ENCODE data around the gene NDUFA8. TPM values are rescaled to one million over a fixed set of nuclear protein-coding genes. Genes with fewer than 3 reads are reported as not detected.

Gene NDUFA8
- total RNA-seq (10 to 100 TPM; 42.9 to 43.4 TPM), polyA plus RNA-seq (ENCODE audit: insufficient read length in 6 of 6) (10 to 100 TPM; 47.6 to 61.5 (median 53.8) TPM)
- long read RNA-seq, donor 1, transcript NDUFA8-201 (4 exons, 844 nt), result major isoform, 76 of 113 reads
- long read RNA-seq, donor 1, partial matches to known transcripts, result 37 of 113 reads
- long read RNA-seq, donor 1, other reads (novel, unspliced or antisense), result 0 of 113 reads
- long read RNA-seq, donor 2, transcript NDUFA8-201 (4 exons, 844 nt), result major isoform, 48 of 67 reads
- long read RNA-seq, donor 2, partial matches to known transcripts, result 19 of 67 reads
- long read RNA-seq, donor 2, other reads (novel, unspliced or antisense), result 0 of 67 reads
- long read RNA-seq, donor 3, transcript NDUFA8-201 (4 exons, 844 nt), result major isoform, 46 of 63 reads
- long read RNA-seq, donor 3, partial matches to known transcripts, result 17 of 63 reads
- long read RNA-seq, donor 3, other reads (novel, unspliced or antisense), result 0 of 63 reads
- long read RNA-seq, donor 4, transcript NDUFA8-201 (4 exons, 844 nt), result major isoform, 43 of 45 reads
- long read RNA-seq, donor 4, partial matches to known transcripts, result 1 of 45 reads
- long read RNA-seq, donor 4, other reads (novel, unspliced or antisense), result 1 of 45 reads
- long read RNA-seq, donor 5, transcript NDUFA8-201 (4 exons, 844 nt), result major isoform, 43 of 69 reads
- long read RNA-seq, donor 5, partial matches to known transcripts, result 26 of 69 reads
- long read RNA-seq, donor 5, other reads (novel, unspliced or antisense), result 0 of 69 reads
- long read RNA-seq, donor 6, transcript NDUFA8-201 (4 exons, 844 nt), result major isoform, 64 of 78 reads
- long read RNA-seq, donor 6, partial matches to known transcripts, result 14 of 78 reads
- long read RNA-seq, donor 6, other reads (novel, unspliced or antisense), result 0 of 78 reads
- long read RNA-seq, donor 7, transcript NDUFA8-201 (4 exons, 844 nt), result major isoform, 35 of 40 reads
- long read RNA-seq, donor 7, partial matches to known transcripts, result 5 of 40 reads
- long read RNA-seq, donor 7, other reads (novel, unspliced or antisense), result 0 of 40 reads
- long read RNA-seq, donor 8, transcript NDUFA8-201 (4 exons, 844 nt), result major isoform, 36 of 45 reads
- long read RNA-seq, donor 8, partial matches to known transcripts, result 9 of 45 reads
- long read RNA-seq, donor 8, other reads (novel, unspliced or antisense), result 0 of 45 reads
- long read RNA-seq, donor 9, partial matches to known transcripts, result 0 of 1 reads
- long read RNA-seq, donor 9, other reads (novel, unspliced or antisense), result 0 of 1 reads
- long read RNA-seq, donor 10, transcript NDUFA8-201 (4 exons, 844 nt), result major isoform, 43 of 44 reads
- long read RNA-seq, donor 10, partial matches to known transcripts, result 0 of 44 reads
- long read RNA-seq, donor 10, other reads (novel, unspliced or antisense), result 1 of 44 reads
- long read RNA-seq, donor 11, transcript NDUFA8-201 (4 exons, 844 nt), result major isoform, 113 of 154 reads
- long read RNA-seq, donor 11, partial matches to known transcripts, result 41 of 154 reads
- long read RNA-seq, donor 11, other reads (novel, unspliced or antisense), result 0 of 154 reads
- long read RNA-seq, donor 12, transcript NDUFA8-201 (4 exons, 844 nt), result major isoform, 39 of 53 reads
- long read RNA-seq, donor 12, partial matches to known transcripts, result 14 of 53 reads
- long read RNA-seq, donor 12, other reads (novel, unspliced or antisense), result 0 of 53 reads

DNA sequence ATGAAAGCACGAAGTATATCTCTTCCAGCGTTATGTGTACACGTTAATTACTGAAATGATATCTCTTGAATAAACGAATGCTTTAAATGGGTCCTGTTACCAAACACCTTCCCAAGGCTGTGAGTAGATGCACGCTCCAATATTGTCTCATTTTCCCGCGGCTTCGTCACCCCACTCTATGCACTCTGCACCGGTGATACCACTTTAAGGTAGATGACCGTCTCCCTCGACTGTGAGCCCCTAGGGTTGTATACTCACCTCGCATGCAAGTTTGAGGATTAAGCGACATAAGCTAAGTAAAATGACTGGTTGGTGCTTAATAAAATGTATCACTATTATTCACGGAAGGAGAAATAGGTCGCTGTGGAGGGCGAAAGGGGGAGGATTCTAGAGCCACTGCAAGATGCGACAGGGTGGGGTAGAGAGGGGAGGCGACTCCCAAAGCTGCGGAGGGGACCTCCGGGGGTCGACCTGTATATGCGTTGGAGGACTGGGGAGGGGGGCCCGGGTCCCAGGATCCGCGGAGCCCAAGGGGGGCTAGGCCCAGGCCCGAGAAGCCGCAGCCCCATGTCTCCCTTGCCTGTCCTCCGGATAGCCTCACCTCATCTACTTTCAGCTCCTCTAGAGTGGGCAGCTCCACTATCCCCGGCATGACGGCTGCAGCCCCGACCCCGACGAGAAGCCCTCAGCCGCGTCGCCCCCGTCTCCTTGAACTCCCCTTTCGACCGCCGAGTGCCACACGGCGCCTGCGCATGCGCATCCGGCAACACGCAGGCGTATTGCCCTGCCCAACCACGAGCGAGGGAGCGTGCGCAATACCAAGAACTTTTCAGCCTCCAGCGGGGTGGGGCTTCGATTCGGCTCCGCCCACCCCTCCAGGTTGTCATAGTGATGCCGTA is at the start of gene NDUFA8, which contains the start of gene MORN5:
TSS of gene NDUFA8 (minus strand) at position 754 of the 899 bp plus-strand sequence. CDS start at position 652, 102 bp downstream.
TSS of gene MORN5 (plus strand) at position 883 of the 899 bp plus-strand sequence. CDS start 65 bp downstream, outside the sequence.
- H3K36me3 ChIP-seq, result no peaks in the 10 kb centered on the region
- intact Hi-C loops (cut with DNase I), result no loop called here
- ATAC-seq, result peak; percentile 100

DNA sequence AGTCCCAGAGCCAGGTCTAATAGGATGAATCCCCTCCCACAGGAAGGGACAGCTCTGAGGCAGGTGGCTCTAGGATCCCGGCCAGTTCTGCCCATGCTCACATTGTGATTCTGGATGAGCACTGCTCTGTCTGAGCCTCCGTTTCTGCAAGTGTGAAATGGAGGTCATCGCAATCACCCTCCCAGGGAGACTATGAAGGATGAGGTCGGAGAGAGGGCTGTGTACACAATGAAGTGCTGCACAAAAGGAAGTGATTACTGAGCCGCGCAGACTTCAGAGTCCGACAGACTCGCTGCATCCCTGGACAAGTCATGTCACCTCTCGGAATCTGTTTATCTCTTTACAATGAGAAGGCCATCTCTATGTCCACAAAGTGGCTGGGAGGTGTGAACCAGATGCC is 47.5 kb upstream of the NDUFA8 start:
- peaks cover 5 to 37% of the 10 kb centered on the region in 2 donors for H3K27me3 ChIP-seq
- H3K27ac ChIP-seq, result no peak overlapping the region
- H3K4me3 ChIP-seq, result no peak overlapping the region
- intact Hi-C loops (cut with DNase I), result no loop called here
- H3K36me3 ChIP-seq, result no peaks in the 10 kb centered on the region
- no peaks in the 10 kb centered on the region for H3K4me1 ChIP-seq
- no peaks in the 10 kb centered on the region for H3K9me3 ChIP-seq
- no peak for ATAC-seq
- TF ChIP-seq, protein P1, sequence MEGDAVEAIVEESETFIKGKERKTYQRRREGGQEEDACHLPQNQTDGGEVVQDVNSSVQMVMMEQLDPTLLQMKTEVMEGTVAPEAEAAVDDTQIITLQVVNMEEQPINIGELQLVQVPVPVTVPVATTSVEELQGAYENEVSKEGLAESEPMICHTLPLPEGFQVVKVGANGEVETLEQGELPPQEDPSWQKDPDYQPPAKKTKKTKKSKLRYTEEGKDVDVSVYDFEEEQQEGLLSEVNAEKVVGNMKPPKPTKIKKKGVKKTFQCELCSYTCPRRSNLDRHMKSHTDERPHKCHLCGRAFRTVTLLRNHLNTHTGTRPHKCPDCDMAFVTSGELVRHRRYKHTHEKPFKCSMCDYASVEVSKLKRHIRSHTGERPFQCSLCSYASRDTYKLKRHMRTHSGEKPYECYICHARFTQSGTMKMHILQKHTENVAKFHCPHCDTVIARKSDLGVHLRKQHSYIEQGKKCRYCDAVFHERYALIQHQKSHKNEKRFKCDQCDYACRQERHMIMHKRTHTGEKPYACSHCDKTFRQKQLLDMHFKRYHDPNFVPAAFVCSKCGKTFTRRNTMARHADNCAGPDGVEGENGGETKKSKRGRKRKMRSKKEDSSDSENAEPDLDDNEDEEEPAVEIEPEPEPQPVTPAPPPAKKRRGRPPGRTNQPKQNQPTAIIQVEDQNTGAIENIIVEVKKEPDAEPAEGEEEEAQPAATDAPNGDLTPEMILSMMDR (IDR thresholded peaks at IDR 0.05), result no peak
- no peak for DNase-seq

More for the DNA sequence above, at the start of gene NDUFA8, which contains the start of gene MORN5:
- H3K4me1 ChIP-seq, result peaks cover 9 to 27% of the 10 kb centered on the region in 2 donors
- peaks cover 0 to 9% of the 10 kb centered on the region in 2 donors for H3K9me3 ChIP-seq
- TF ChIP-seq, protein P1 (IDR thresholded peaks at IDR 0.05), result peak in 1 of 2 donors; percentile 33
- no peaks in the 10 kb centered on the region for H3K27me3 ChIP-seq
- DNase-seq, result peak; percentile 96 to 99 (median 97)
- peak within 1 kb of the TSS; percentile 68 to 81 for H3K27ac ChIP-seq
- peak within 1 kb of the TSS; percentile 85 to 89 for H3K4me3 ChIP-seq

DNA sequence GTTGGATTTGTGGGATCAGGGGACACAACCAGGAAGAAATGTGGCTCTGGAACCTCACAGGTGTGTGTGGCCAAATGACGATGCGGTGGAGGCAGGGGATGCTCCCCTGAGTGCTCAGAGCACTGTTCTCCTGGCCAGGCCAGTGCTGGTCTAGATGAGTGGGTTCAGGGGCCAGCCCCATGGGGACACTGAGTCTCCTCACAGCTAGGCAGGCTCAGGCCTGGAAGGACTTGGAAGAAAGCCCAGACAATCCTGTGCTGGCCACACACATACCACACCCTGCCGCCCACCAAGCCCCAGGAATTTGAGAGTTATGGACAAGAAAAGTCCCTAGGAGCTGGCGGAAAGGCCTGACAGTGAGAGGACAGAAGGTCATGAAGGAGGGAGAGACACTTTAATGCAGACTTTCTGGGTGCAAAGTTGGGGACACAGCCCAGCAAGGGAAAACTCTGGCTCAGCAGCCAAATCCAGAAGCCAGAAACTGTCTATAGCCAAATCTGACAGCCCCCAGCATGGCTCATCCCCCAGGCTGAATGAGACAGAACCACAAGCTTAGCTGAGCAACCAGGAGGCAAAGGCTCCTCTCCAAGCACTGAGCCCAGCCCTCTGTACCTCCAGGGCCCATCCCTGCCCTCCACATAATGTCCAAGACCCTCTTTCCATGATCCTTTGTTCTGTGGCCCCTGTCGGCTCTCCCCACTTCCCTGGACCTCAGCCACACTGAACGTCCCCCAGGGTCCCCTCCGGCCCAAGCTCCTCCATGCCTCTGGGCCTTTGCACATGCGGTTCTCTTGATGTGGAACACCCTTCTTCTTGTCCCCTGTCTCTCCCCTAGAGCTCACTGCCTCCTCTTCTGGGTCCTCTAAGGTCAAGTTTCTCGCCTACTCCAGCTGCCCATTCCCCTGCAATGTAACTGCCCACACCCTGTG is 46.8 kb upstream of the NDUFA8 start:
- H3K4me1 ChIP-seq, result no peaks in the 10 kb centered on the region
- H3K4me3 ChIP-seq, result no peak overlapping the region
- TF ChIP-seq, protein P1 (IDR thresholded peaks at IDR 0.05), result no peak
- no peak for DNase-seq
- no peaks in the 10 kb centered on the region for H3K36me3 ChIP-seq
- peaks cover 0 to 30% of the 10 kb centered on the region in 2 donors for H3K27me3 ChIP-seq
- no peak overlapping the region for H3K27ac ChIP-seq
- ATAC-seq, result no peak
- intact Hi-C loops (cut with DNase I), result no loop called here
- no peaks in the 10 kb centered on the region for H3K9me3 ChIP-seq
